Fibroblast of lung (primary cell): ENCODE measurements around the gene ANKS1A. TPM values are rescaled to one million over a fixed set of nuclear protein-coding genes. Genes with fewer than 3 reads are reported as not detected.
A peak's percentile ranks its signal among the peaks of the same experiment; 100 is the strongest.

Experiments used
- DNase-seq, 2 donors: peaks; one replicate each; pipeline versions ENCODE4 v3.0.0 to v3.0.0-alpha.2; 2010; ENCODE audit warnings: low read depth in 2 of 2
- H2AFZ ChIP-seq: 2 replicates; pipeline ENCODE4 v1.5.1; 2012; ENCODE audit warnings: low read length, control low read depth, inconsistent platforms
- H3K27ac ChIP-seq: 2 replicates; pipeline ENCODE4 v1.5.1; 2011; ENCODE audit warnings: low read length, control low read depth; ENCODE audit not compliant: insufficient read depth
- H3K27me3 ChIP-seq: 2 replicates; pipeline ENCODE4 v1.5.1; 2011; ENCODE audit warnings: mild to moderate bottlenecking, low read length; ENCODE audit not compliant: control insufficient read depth, insufficient read depth
- H3K36me3 ChIP-seq: 2 replicates; pipeline ENCODE4 v1.5.1; 2011; ENCODE audit warnings: low read length; ENCODE audit not compliant: control insufficient read depth, insufficient read depth
- H3K4me1 ChIP-seq: 2 replicates; pipeline ENCODE4 v1.5.1; 2011; ENCODE audit warnings: low read length; ENCODE audit not compliant: control insufficient read depth, insufficient read depth; ENCODE audit errors: extremely low read depth
- H3K4me2 ChIP-seq: 2 replicates; pipeline ENCODE4 v1.5.1; 2011; ENCODE audit warnings: low read length, control low read depth; ENCODE audit not compliant: insufficient read depth; ENCODE audit errors: extremely low read depth
- H3K4me3 ChIP-seq, 4 experiments: fragments of 200-600 bp in 1 of 4; sonication (generic) in 1 of 4; replicated peaks in 1 of 4; 2 replicates each; pipeline ENCODE4 v1.5.1; 2011 to 2016; ENCODE audit warnings: low read length in 4 of 4, low read depth in 3 of 4, mild to moderate bottlenecking in 3 of 4, control low read depth in 2 of 4, inconsistent platforms in 1 of 4, mixed read lengths in 1 of 4; ENCODE audit not compliant: insufficient read depth in 1 of 4; ENCODE audit errors: control extremely low read depth in 1 of 4
- H3K79me2 ChIP-seq: 2 replicates; pipeline ENCODE4 v1.5.1; 2012; ENCODE audit warnings: mild to moderate bottlenecking, low read length, inconsistent platforms; ENCODE audit not compliant: control insufficient read depth, insufficient read depth
- H3K9ac ChIP-seq: 2 replicates; pipeline ENCODE4 v1.5.1; 2011; ENCODE audit warnings: mild to moderate bottlenecking, low read length, control low read depth; ENCODE audit not compliant: insufficient read depth
- H3K9me3 ChIP-seq: 2 replicates; pipeline ENCODE4 v1.5.1; 2012; ENCODE audit warnings: low read depth, low read length; ENCODE audit not compliant: control insufficient read depth, insufficient read depth
- H4K20me1 ChIP-seq: 2 replicates; pipeline ENCODE4 v1.5.1; 2011; ENCODE audit warnings: low read length; ENCODE audit not compliant: control insufficient read depth, insufficient read depth; ENCODE audit errors: extremely low read depth
- EZH2 ChIP-seq: IDR thresholded peaks from 2 replicates; pipeline ENCODE4 v1.5.1; 2012; ENCODE audit warnings: low read length, control low read depth, mild to moderate bottlenecking; ENCODE audit errors: missing control alignments
- polyA plus RNA-seq, 2 donors: library from polyadenylated mRNA; depleted of rRNA in 1 of 2; stranded (reverse) in 1 of 2; unstranded in 1 of 2; fragments of >200 nt; gene quantifications; 2 replicates each; pipeline ENCODE4 v1.2.1, GENCODE V29; 2011 to 2012; ENCODE audit warnings: missing spikeins in 1 of 2
- total RNA-seq: library from RNA; depleted of rRNA; stranded (reverse); fragments of >200 nt; gene quantifications from 2 replicates; pipeline ENCODE4 v1.2.1, GENCODE V29; 2014
- TF ChIP-seq, protein P1 (sequence below), 2 donors: IDR thresholded peaks in 1 of 2; conservative IDR thresholded peaks in 1 of 2; 1 replicate in 1 of 2; 2 replicates in 1 of 2; pipeline ENCODE4 v1.5.1; 2011 to 2012; ENCODE audit warnings: low read length in 2 of 2, control low read depth in 1 of 2, inconsistent platforms in 1 of 2, low read depth in 1 of 2, mild to moderate bottlenecking in 1 of 2

The ANKS1A gene
- total and polyA plus RNA-seq, 2 donors (not counting 1 experiment from before 2014, with no cell fraction given), result 3.6 to 7.8 TPM

DNA sequence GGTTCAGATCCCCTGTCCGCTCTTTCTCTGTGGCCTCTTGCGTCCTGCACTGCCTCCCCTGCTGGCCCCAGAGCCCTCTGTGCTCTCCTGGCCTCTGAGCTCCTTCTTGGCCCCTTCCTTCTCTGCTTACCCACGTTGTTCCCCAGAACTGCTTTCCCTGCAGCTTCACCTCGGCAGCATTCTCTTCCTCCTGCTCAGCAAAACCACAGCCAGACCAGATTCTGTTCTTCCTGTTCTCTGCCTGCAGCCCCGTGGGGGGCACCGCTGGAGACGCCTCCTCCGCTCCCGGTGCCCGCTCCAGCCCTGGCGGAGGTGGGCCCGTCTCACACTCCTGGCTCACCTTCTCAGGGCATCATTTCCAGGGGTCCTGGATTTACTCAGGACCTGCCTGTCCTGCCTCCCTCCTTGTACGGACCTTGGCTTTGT lies 192.4 kb downstream of the ANKS1A start:
- Histone ChIP-seq H3K36me3 (peaks cover 1% of the 10 kb centered on the region), H3K9me3 (no peaks in the 10 kb centered on the region), H3K4me2 (no peak overlapping the region), H4K20me1 (no peaks in the 10 kb centered on the region), H2AFZ (no peak overlapping the region), H3K9ac (no peak overlapping the region), H3K27me3 (no peaks in the 10 kb centered on the region), H3K4me3 (no peak overlapping the region), H3K4me1 (no peaks in the 10 kb centered on the region), H3K79me2 (no peaks in the 10 kb centered on the region), H3K27ac (no peak overlapping the region)
- TF ChIP-seq EZH2, result no peak
- TF ChIP-seq, protein P1, sequence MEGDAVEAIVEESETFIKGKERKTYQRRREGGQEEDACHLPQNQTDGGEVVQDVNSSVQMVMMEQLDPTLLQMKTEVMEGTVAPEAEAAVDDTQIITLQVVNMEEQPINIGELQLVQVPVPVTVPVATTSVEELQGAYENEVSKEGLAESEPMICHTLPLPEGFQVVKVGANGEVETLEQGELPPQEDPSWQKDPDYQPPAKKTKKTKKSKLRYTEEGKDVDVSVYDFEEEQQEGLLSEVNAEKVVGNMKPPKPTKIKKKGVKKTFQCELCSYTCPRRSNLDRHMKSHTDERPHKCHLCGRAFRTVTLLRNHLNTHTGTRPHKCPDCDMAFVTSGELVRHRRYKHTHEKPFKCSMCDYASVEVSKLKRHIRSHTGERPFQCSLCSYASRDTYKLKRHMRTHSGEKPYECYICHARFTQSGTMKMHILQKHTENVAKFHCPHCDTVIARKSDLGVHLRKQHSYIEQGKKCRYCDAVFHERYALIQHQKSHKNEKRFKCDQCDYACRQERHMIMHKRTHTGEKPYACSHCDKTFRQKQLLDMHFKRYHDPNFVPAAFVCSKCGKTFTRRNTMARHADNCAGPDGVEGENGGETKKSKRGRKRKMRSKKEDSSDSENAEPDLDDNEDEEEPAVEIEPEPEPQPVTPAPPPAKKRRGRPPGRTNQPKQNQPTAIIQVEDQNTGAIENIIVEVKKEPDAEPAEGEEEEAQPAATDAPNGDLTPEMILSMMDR (conservative IDR thresholded peaks at IDR 0.05 in 1 of 2, IDR thresholded peaks at IDR 0.05 in 1 of 2; ENCODE audit: low read depth in 1 of 2, low read length in 2 of 2), result no peak
- DNase-seq, result peak in 1 of 2 donors; percentile 50

DNA sequence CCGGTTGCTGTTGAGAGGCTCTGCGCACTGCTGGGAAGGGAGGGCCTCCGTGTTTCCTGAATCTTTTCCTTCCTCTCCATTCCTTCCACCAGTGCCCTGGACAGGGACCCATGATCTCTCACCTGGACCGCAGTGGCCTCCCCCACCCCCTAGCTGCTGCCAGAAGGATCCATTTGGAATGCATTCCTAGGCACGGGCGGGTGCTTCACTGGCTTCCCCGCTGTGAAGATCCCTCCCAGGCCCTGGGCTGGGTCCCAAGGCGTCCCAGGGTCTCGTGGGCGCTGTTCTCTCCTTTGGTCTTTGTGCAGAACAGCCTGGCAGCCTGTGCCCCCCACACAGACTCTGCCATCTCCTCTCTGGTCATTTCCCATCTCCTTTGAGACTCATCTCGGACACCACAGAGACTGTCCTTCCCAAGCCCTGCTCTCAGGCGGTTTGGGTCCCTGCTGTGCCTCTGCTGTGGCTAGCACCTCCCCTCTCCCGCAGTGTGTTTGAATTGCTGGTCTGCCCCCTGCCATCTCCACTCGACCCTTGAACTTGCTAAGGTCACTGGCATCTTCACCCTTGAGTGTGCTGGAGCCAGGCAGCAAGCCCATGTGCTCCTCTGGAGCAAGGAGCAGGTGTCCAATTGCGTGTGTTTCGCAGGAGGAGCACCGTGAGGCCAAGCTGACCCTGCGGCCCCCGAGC lies 193.1 kb downstream of the ANKS1A start:
- no peaks in the 10 kb centered on the region for H3K9me3 ChIP-seq
- no peak for DNase-seq
- no peak overlapping the region for H3K27ac ChIP-seq
- no peak overlapping the region for H3K9ac ChIP-seq
- H3K79me2 ChIP-seq, result no peaks in the 10 kb centered on the region
- H3K4me2 ChIP-seq, result no peak overlapping the region
- no peaks in the 10 kb centered on the region for H3K4me1 ChIP-seq
- H4K20me1 ChIP-seq, result no peaks in the 10 kb centered on the region
- no peak for TF ChIP-seq EZH2
- TF ChIP-seq, protein P1 (conservative IDR thresholded peaks at IDR 0.05 in 1 of 2, IDR thresholded peaks at IDR 0.05 in 1 of 2; ENCODE audit: low read depth in 1 of 2, low read length in 2 of 2), result no peak
- no peaks in the 10 kb centered on the region for H3K27me3 ChIP-seq
- H2AFZ ChIP-seq, result no peak overlapping the region
- no peak overlapping the region for H3K4me3 ChIP-seq
- H3K36me3 ChIP-seq, result peaks cover 3% of the 10 kb centered on the region

GRCh38 chr6:35082733-35083403 lies 193.8 kb downstream of the ANKS1A start:
- no peak overlapping the region for H3K4me2 ChIP-seq
- H3K79me2 ChIP-seq, result no peaks in the 10 kb centered on the region
- H3K4me1 ChIP-seq, result no peaks in the 10 kb centered on the region
- no peaks in the 10 kb centered on the region for H3K27me3 ChIP-seq
- no peak overlapping the region for H3K27ac ChIP-seq
- H3K4me3 ChIP-seq, result no peak overlapping the region
- H3K9me3 ChIP-seq, result no peaks in the 10 kb centered on the region
- no peak overlapping the region for H3K9ac ChIP-seq
- no peak for TF ChIP-seq EZH2
- TF ChIP-seq, protein P1 (conservative IDR thresholded peaks at IDR 0.05 in 1 of 2, IDR thresholded peaks at IDR 0.05 in 1 of 2; ENCODE audit: low read depth in 1 of 2, low read length in 2 of 2), result no peak
- no peak for DNase-seq
- H2AFZ ChIP-seq, result no peak overlapping the region
- no peaks in the 10 kb centered on the region for H4K20me1 ChIP-seq
- peaks cover 3% of the 10 kb centered on the region for H3K36me3 ChIP-seq
